ENCODE data around the gene KLF13. TPM values are rescaled to one million over a fixed set of nuclear protein-coding genes. Genes with fewer than 3 reads are reported as not detected.

The KLF13 gene
- total RNA-seq, 1 experiment from 2014 or later, result 78.6 TPM

DNA sequence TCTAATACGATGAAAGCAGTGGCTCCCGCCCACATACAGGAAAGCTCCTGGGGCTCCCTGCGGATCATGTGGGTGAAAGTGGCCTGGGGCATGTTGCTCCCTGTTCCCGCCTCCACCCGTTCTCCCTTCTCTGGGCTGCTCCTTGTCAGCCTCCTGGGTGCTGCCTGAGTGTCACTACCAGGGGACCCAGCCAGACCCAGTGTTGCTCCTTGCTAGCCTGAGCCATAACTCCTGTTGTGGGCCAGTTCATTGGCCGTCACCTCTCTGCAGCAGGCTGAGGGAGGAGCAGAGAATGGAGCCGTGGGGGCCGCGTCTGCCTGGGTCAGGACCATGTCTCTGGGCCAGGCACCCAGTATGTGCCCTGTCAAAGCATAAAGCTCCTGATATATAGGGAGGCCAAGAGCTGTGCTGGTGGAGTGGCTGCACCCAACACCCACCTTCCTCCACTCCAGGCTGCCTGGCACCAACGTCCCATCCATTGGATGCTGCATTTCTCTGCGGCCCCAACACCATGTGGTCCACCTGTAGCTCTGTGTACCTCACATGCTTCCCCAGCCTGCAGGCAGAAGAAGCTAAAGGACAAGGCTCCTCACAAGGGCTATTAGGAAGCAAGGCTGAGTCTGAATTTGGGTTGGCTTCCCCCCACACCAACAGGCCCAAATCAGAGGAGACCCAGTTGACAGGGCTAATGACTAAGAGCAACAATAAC, 40.5 kb downstream of the KLF13 start:
- intact Hi-C loops (cut with micrococcal nuclease; ENCODE audit: unreplicated experiment), result no loop called here

GRCh38 chr15:31367730-31368344, 41.2 kb downstream of the KLF13 start:
- intact Hi-C loops (cut with micrococcal nuclease; ENCODE audit: unreplicated experiment), result no loop called here
- no peak for ATAC-seq
- no peak overlapping the region for H3K27ac ChIP-seq (ENCODE audit: low read length)
- no peak for DNase-seq (ENCODE audit: low read depth, low spot score)
- no peaks in the 10 kb centered on the region for H3K27me3 ChIP-seq (ENCODE audit: control insufficient read depth, insufficient read depth, low read length)
- H3K4me3 ChIP-seq (ENCODE audit: low read depth in 2 of 2, low read length in 2 of 2), result no peak overlapping the region
- in situ Hi-C loops (cut with HindIII; ENCODE audit: low pct_unique_long_range_greater_than_20kb, low sequenced_read_pairs), result no loop called here
- POLR2A ChIA-PET, result no interaction called here
- TF ChIP-seq REST (IDR thresholded peaks at IDR 0.05; ENCODE audit: insufficient read depth in 1 of 2, low read depth in 2 of 2, low read length in 1 of 2) (no peak), POLR2AphosphoS5 (IDR thresholded peaks at IDR 0.05; ENCODE audit: low read depth, low read length) (no peak), CTCF (IDR thresholded peaks at IDR 0.05) (no peak), TCF7L2 (IDR thresholded peaks at IDR 0.05; ENCODE audit: low read depth, low read length) (no peak), SIN3A (IDR thresholded peaks at IDR 0.05; ENCODE audit: borderline replicate concordance, insufficient read depth, low read depth, low read length) (no peak)
- CTCF ChIA-PET, result no interaction called here
- no peaks in the 10 kb centered on the region for H3K36me3 ChIP-seq (ENCODE audit: control insufficient read depth, insufficient read depth, low read length)
- H3K9me3 ChIP-seq (ENCODE audit: control insufficient read depth, insufficient read depth, low read depth, low read length), result no peaks in the 10 kb centered on the region
- no TSS peak for BruUV-seq (replicated peaks)
- no peaks in the 10 kb centered on the region for H3K4me1 ChIP-seq (ENCODE audit: control insufficient read depth, insufficient read depth, low read length)

More for the DNA sequence above, 40.5 kb downstream of the KLF13 start:
- no peak for TF ChIP-seq REST (IDR thresholded peaks at IDR 0.05; ENCODE audit: insufficient read depth in 1 of 2, low read depth in 2 of 2, low read length in 1 of 2)
- no peak for TF ChIP-seq CTCF (IDR thresholded peaks at IDR 0.05)
- TF ChIP-seq SIN3A (IDR thresholded peaks at IDR 0.05; ENCODE audit: borderline replicate concordance, insufficient read depth, low read depth, low read length), result no peak
- TF ChIP-seq POLR2AphosphoS5 (IDR thresholded peaks at IDR 0.05; ENCODE audit: low read depth, low read length), result no peak
- Histone ChIP-seq H3K4me3 (ENCODE audit: low read depth in 2 of 2, low read length in 2 of 2) (no peak overlapping the region), H3K9me3 (ENCODE audit: control insufficient read depth, insufficient read depth, low read depth, low read length) (no peaks in the 10 kb centered on the region), H3K27me3 (ENCODE audit: control insufficient read depth, insufficient read depth, low read length) (no peaks in the 10 kb centered on the region), H3K4me1 (ENCODE audit: control insufficient read depth, insufficient read depth, low read length) (peaks cover 3% of the 10 kb centered on the region; the same call in 1 of the 2 replicates), H3K36me3 (ENCODE audit: control insufficient read depth, insufficient read depth, low read length) (no peaks in the 10 kb centered on the region), H3K27ac (ENCODE audit: low read length) (no peak overlapping the region)
- ATAC-seq, result no peak
- CTCF ChIA-PET, result interaction anchor here (0.8 to 1.6 kb wide), 2 partner anchors 68 to 572 kb away, joined by 6 to 8 read pairs; no protein-coding TSS in a partner anchor
- in situ Hi-C loops (cut with HindIII; ENCODE audit: low pct_unique_long_range_greater_than_20kb, low sequenced_read_pairs), result no loop called here
- DNase-seq (ENCODE audit: low read depth, low spot score), result no peak
- POLR2A ChIA-PET, result no interaction called here
- no TSS peak for BruUV-seq (replicated peaks)
